ENCODE results near the gene ADGRL3. TPM values are rescaled to one million over a fixed set of nuclear protein-coding genes. Genes with fewer than 3 reads are reported as not detected.
"Not testable (repeated sequence)": the region's sequence is repeated elsewhere in the genome, so short reads cannot be mapped to it uniquely, and the experiment has no call there.

ADGRL3 gene
- total RNA-seq, 4 donors from 2014 or later, result 2.2 to 10.0 (median 4.6) TPM

- Histone ChIP-seq H3K27me3 (no peaks in the 10 kb centered on the region), H3K4me1 (no peaks in the 10 kb centered on the region), H3K9me3 (no peaks in the 10 kb centered on the region), H3K27ac (no peak overlapping the region), H3K36me3 (no peaks in the 10 kb centered on the region), H3K4me3 (no peak overlapping the region)
- in situ Hi-C loops (cut with MboI; ENCODE audit: low pct_ligation_motif_present in 1 of 4, low pct_unique_long_range_greater_than_20kb in 1 of 4, low sequenced_read_pairs in 3 of 4), result no loop called here
- TF ChIP-seq POLR2AphosphoS5 (IDR thresholded peaks at IDR 0.05) (no peak), EP300 (IDR thresholded peaks at IDR 0.05; ENCODE audit: low read depth) (no peak), CTCF (IDR thresholded peaks at IDR 0.05) (no peak), POLR2A (IDR thresholded peaks at IDR 0.05) (no peak)
- no peak for DNase-seq
- intact Hi-C loops (cut with DNase I; ENCODE audit: low total_unique reads), result no loop called here
- WGBS, 2 donors (ENCODE audit: low coverage in 1 of 2), result 55 to 73% methylated on average over 3 of the region's 3 CpGs
Measured at GRCh38 chr4:61841714-61842113, 641.6 kb downstream of the ADGRL3 start.

- 79 to 86% methylated on average over 3 of the region's 3 CpGs for WGBS, 2 donors (ENCODE audit: low coverage in 1 of 2)
- Histone ChIP-seq H3K9me3 (no peaks in the 10 kb centered on the region), H3K27me3 (no peaks in the 10 kb centered on the region), H3K27ac (no peak overlapping the region), H3K36me3 (no peaks in the 10 kb centered on the region), H3K4me3 (no peak overlapping the region), H3K4me1 (no peaks in the 10 kb centered on the region)
- DNase-seq, result no peak
- in situ Hi-C loops (cut with MboI; ENCODE audit: low pct_ligation_motif_present in 1 of 4, low pct_unique_long_range_greater_than_20kb in 1 of 4, low sequenced_read_pairs in 3 of 4), result no loop called here
- no peak for TF ChIP-seq EP300 (IDR thresholded peaks at IDR 0.05; ENCODE audit: low read depth)
- no peak for TF ChIP-seq CTCF (IDR thresholded peaks at IDR 0.05)
- TF ChIP-seq POLR2AphosphoS5 (IDR thresholded peaks at IDR 0.05), result no peak
- no peak for TF ChIP-seq POLR2A (IDR thresholded peaks at IDR 0.05)
- intact Hi-C loops (cut with DNase I; ENCODE audit: low total_unique reads), result no loop called here
Measured at GRCh38 chr4:61851126-61851525, 651.0 kb downstream of the ADGRL3 start.

GRCh38 chr4:61852105-61852504 is 652.0 kb downstream of the ADGRL3 start:
- intact Hi-C loops (cut with DNase I; ENCODE audit: low total_unique reads); H3K4me3 ChIP-seq; H3K27ac ChIP-seq; H3K9me3 ChIP-seq; H3K4me1 ChIP-seq; in situ Hi-C loops (cut with MboI; ENCODE audit: low pct_ligation_motif_present in 1 of 4, low pct_unique_long_range_greater_than_20kb in 1 of 4, low sequenced_read_pairs in 3 of 4); H3K36me3 ChIP-seq; H3K27me3 ChIP-seq; DNase-seq: not testable (repeated sequence)
- WGBS, 2 donors (ENCODE audit: low coverage in 1 of 2), result 93 to 100% methylated on average over 1 to 5 of the region's 5 CpGs

GRCh38 chr4:61853041-61853440 is 652.9 kb downstream of the ADGRL3 start:
- no peaks in the 10 kb centered on the region for H3K36me3 ChIP-seq
- no peaks in the 10 kb centered on the region for H3K9me3 ChIP-seq
- H3K27me3 ChIP-seq, result no peaks in the 10 kb centered on the region
- H3K4me1 ChIP-seq, result no peaks in the 10 kb centered on the region
- no peak for DNase-seq
- WGBS, 2 donors (ENCODE audit: low coverage in 1 of 2), result 92 to 94% methylated on average over 2 to 6 of the region's 6 CpGs
- TF ChIP-seq CTCF (IDR thresholded peaks at IDR 0.05) (no peak), POLR2A (IDR thresholded peaks at IDR 0.05) (no peak), EP300 (IDR thresholded peaks at IDR 0.05; ENCODE audit: low read depth) (no peak), POLR2AphosphoS5 (IDR thresholded peaks at IDR 0.05) (no peak)
- in situ Hi-C loops (cut with MboI; ENCODE audit: low pct_ligation_motif_present in 1 of 4, low pct_unique_long_range_greater_than_20kb in 1 of 4, low sequenced_read_pairs in 3 of 4), result no loop called here
- no peak overlapping the region for H3K27ac ChIP-seq
- intact Hi-C loops (cut with DNase I; ENCODE audit: low total_unique reads), result no loop called here
- no peak overlapping the region for H3K4me3 ChIP-seq

GRCh38 chr4:61860376-61860775 is 660.2 kb downstream of the ADGRL3 start:
- WGBS, 2 donors (ENCODE audit: low coverage in 1 of 2), result 50 to 67% methylated on average over 6 of the region's 6 CpGs
- intact Hi-C loops (cut with DNase I; ENCODE audit: low total_unique reads) (no loop called here), in situ Hi-C loops (cut with MboI; ENCODE audit: low pct_ligation_motif_present in 1 of 4, low pct_unique_long_range_greater_than_20kb in 1 of 4, low sequenced_read_pairs in 3 of 4) (no loop called here)
- Histone ChIP-seq H3K27me3 (no peaks in the 10 kb centered on the region), H3K4me1 (no peaks in the 10 kb centered on the region), H3K4me3 (no peak overlapping the region), H3K36me3 (no peaks in the 10 kb centered on the region), H3K9me3 (no peaks in the 10 kb centered on the region), H3K27ac (no peak overlapping the region)
- TF ChIP-seq POLR2A (IDR thresholded peaks at IDR 0.05) (no peak), EP300 (IDR thresholded peaks at IDR 0.05; ENCODE audit: low read depth) (no peak), POLR2AphosphoS5 (IDR thresholded peaks at IDR 0.05) (no peak), CTCF (IDR thresholded peaks at IDR 0.05) (no peak)
- DNase-seq, result no peak

Data from transverse colon (tissue), 4 donors.